GM18517 (cell line): ENCODE results near the gene LAMTOR2.

Experiments
- ATAC-seq: cut with Tn5 transposase; IDR thresholded peaks from one replicate; pipeline ENCODE4 v1.9.1; 2021; ENCODE audit warnings: mild to moderate bottlenecking, moderate library complexity; ENCODE audit not compliant: unreplicated experiment

The LAMTOR2 gene

DNA sequence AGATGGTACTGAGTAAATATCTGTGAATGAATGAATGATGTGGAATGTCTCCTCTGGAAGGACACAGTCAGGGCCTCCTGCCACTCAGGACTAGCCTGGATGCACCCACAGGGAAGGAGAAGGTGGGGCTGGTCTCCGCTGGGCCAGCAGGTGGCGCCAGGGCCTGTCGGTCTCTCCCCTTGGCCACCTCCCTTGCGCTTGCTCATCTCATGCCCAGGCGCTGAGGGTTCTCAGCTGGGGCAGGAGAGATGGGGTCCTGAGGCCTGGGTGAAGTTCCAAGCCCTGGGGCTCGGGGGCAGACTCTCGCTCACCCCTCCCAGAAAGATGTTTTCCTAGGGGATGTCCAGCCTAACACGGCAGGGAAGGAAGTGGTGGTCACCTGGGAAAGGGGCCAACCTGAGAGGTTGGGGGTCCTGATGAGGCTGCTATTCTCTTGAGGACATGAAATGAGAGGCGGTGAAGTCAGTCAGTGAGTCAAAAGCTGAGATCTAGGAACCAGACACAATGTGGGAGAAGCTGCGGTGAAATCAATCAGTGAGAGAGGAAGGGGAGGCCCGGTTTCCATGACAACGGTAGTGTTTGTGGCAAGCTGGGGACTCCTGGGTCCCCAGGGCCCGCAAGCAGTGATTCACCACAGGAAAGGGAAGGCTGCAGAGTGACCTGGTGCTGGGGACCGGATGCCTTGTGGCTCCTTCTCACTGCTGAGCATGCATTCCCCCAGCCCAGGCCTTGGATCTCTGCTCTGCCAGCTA is 42.2 kb downstream of the LAMTOR2 start:
- ATAC-seq: no peak

DNA sequence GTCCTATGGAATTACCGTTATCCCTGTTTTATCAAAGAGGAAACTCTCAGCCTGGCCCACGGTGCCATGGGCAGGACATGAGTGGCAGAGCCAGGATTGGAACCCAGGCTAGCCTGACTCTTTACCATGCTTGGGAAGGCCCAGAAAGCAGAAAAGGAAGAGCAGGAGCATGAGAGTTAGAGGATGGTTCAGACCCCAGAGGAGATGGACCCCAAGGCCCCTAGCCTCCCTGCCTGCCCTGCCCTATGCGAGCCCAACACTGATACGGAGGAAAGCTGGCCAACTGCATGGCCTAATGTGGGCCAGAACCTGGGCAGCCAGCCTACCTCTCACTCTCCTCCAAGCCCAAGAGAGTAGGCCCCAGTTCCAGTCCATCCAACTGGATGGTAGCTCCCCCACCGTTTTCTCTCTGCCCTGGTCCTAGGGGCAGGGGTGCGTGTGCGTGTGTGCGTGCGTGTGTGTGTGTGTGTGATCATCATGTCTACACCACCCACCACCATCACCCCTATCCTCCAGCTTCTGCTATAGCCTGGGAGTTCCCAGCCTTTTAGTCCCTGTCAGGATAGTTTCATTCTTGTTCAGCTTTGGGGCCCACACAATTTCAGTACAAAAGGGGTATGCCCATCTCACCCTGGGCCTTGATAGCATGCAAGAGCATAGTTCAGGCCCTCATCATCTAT is 43.1 kb downstream of the LAMTOR2 start:
- no peak for ATAC-seq

DNA sequence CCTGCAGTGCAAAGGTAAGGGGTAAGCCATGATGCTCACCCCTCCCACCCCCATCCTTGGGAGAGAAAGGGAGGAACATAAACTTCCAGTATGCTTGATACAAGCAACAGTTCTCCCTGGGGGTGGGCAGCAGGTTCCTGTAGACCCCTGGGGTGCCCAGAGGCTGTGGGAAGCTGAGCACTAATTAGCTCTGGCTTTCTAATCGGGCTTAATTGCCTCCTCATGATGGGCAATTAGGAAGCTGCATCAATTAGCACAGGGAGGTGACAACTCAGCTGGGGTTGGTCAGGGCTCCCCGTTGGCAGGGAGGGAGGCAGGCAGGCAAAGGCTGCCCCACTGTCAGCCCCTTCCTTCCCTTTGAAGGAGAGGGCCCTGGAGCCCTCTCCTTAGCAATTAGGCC is 44.2 kb downstream of the LAMTOR2 start:
- ATAC-seq: no peak

DNA sequence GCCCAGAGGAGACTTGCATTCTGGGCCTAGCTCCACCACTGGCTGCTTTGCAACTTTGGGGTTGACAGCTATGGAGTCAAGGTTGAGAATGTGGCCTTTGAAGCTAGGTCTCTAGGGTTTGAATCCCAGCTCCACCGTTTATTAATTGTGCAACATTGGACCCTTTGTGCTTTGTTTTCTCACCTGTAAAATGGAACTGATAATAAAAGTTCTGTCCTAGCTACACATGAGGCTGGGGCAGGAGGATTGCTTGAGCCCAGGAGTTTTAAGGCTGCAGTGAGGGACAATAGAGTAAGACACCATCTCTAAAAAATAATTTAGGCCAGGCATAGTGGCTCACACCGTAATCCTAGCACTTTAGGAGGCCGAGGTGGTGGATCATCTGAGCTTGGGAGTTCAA is 44.7 kb downstream of the LAMTOR2 start:
- no peak for ATAC-seq

DNA sequence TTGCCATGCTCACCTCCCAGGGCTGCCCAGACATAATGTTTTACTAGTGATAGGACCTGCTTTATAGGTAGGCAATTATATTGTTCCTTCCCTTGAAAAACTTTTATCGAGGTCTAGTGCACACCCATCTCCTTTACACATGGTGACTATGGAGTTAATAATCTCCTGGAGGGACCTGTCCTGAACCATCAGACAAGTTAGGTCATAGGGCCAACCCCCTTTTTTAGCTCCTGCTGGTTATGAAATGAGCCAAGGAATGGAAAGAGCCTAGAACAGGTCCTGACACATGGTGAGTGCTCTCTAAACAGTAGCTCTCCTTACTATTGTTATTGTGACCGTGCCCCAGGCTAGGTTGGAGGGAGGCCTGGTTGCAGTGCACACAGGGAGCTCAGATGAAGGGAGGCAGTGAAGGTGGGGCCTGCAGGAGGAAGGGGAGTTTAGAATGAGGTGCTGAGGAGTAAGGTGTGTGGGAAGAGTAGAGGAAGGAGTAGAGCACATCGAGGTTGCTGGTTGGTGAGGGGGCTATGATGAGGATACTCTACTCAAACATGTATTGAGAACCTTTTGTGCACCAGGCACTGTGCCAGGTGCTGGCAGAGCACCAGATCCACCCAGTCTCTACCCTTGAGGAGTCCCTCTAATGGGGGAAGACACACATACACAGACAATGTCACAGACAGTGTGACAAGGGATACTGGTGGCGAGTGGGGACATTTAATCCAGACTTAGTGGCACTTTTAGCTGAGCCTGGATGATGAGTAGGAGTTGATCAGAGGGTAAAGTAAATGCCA is 45.8 kb downstream of the LAMTOR2 start:
- no peak for ATAC-seq

DNA sequence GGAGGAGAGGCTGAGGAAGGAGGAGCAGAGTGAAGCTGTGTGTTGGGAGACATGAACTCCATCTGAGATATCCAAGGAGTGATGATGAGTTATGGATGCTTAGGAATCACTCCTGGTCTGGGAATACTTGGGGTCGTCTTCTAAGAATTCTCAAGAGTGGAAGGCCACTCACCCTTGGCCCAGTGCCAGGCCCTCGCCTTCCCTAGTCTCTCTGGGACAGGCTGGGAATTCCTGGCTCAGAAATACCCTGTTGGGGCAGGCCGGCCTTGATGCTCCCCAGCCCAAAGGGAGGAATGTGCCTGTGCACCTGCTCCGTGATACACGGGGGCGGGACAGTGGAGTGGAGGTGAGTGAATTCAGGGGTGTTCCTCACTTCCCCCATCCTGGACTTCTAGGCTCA is 47.3 kb downstream of the LAMTOR2 start:
- no peak for ATAC-seq

DNA sequence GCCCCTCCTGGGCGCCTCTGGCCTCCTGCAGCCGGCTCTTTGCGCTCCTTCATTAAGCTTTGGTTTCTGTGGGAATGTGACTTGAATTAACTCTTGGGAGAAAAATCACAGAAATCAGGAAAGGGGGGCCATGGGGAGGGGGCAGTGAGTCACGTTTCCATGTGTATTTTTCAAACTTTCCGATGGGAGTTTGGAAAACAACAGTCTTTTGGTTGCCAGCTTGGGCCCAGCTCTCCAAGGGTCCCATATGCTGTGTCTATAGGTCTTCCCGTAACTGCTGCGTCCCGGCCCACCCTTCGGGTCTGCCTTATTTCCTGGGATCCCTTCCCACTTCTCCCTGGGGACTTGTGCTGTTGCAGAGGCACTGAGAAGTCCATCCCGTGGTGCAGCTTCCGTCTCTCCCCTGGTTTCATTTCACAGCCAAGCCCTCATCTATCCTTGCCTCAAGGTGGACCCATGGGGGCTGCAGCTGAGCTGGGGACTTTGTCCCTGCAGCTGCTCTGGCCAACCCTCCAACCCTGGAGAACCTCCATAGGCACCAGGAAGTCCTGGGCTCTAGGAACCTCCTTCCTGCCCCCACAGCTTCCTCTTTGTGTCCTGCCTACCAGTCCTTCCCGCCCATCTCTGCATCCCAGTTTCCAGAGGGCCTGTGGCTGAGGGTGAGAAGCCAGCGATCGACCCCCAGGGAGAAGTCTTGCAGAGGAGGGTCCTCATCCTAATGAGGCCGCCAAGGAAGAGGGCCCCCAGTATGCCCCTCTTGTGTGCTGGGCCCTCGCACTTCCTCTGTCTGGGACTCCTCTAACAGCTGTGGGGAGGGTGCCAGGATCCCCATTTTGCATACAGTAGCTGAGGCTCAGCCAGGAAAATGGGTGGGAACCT is 48.3 kb downstream of the LAMTOR2 start:
- ATAC-seq: no peak

DNA sequence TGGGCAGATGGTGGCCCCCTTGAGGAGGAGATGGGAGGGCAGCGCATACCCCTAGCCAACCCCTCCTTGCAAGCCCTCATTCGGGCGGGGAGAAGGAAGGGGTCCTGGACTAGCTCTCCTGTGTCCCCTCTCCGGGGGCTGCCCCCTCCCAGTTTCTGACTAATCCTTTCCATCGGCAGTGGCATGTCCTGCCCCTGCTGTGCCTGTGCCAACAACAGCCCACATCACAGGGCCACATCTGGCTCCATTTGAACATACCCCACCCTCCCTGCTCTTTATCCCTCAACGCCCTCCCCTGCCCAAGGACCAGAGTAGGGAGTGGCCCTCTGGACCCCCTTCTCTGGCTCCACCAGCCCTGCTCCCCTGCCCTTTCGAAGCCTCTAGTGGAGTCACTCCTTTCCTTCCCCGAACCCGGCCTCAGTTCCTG is 49.0 kb downstream of the LAMTOR2 start:
- no peak for ATAC-seq

DNA sequence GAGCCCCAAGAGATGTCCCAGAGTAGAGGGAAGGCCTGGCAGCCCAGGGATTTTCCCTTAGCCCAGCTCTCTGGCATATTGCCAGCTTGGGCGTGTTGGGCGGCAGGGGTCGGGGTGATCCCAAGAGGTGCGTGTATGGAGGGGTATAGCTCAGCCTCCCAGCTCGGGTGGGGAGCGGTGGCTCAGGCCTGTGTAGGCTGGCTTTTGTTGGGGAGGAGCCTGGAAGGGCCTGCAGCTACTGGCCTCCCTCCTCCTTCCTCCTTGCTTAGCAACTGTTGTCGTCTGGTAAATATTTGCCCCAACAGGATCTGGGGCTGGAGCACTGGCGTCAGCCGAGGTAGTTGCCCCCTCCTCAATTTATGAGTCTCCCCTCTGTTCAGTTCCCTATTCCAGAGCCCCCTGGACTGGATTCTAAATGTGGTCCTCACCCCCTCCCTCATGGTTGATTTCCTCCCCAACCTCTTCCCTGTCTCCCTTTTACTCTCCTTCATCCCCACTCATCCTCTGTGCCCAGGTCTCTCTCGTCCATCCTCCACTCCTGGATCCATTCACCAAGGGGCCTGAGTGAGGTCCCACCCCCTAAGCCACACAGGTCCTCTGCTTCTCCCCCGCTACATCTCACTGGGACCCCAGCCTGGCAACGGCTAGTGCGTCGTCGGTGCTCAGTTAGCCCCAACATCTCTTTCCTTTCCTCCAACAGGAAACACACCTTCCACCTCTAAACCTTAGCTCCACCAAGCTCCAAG is 49.7 kb downstream of the LAMTOR2 start:
- no peak for ATAC-seq

DNA sequence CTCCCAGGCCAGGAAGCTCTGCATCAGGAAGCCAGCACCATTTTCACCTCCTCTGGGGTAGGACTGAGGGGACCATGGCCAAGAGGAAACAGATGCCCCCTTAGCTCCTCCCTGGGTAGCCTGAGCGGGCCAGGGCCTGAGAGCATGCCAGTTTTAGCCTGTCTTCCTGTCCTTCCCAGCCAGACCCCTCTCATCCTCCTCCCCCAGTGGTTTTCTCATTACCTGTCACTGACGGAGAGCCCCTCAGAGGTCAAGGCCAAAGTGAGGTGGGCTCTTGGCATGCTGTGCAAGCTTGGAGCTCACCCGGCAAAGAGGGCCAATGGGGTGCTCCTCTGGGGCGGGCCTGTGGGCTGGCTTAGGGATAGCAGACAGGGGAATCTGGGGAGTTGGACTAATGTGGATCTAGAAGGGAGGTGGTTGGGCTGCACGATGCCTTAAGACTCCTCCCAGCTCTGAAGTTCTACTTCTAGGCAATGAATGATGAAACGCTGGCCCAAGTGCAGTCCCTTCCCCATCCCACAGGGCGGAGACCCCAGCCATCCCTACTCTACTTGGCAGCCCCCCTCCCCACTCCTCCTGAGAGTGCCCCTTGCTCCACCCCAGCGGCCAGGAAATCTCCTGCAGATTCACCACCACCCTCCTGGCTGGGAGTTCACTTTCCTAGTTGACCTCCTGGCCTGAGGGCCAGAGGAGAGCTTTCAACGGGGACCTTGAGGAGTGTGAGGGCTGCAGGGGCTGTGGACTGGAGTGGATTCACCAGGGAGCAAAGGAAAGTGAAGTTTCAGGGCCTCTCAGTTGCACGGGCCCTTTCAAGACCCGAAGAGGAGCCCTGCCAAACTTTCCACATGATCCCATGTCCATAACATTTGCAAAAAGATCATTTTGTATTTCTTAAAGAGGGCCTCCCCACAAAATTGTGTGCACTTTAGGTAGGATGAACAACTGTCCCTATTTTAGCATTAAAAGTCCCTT is 50.6 kb downstream of the LAMTOR2 start:
- no peak for ATAC-seq

DNA sequence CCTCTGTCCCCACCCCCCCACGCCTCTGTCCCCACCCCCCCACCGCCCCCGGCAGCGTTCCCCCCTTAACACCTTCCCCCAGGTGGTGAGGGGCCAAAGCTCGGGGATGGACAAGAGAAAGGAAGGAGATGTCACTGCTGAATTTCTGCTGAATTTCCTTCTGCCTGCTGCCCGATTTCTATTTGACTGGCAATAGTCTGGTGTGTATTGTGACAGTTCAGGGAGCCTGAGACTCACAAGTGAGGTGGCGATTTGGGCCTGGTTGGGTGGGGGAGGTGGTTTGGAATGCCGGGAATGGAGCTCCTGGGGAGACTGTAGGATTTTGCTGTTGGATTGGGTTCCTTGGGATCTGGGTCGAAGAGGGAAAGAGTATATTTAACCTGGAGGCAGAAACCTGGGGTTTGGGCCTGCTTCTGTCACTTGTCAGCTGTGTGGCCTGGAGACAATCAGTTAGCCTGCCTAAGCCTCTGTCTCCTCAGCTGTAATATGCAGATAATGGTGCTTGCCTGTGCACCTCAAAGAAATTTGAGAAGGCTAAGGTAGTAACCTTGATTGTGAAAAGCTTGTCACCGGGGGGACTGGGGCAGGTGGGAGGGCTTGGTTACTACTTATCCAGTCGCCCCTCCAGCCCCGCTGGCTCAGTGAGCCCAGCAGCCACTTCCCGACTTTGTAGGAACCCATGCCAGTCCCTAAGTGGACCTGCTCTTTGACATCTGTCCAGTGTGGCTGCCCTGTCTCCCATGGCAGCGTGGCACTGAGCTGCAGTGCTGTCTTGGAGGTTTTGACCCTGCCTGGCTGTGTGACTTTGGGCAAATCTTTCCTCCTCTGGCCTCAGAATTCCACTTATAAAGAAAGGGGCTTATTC is 52.3 kb downstream of the LAMTOR2 start:
- peak; percentile 8 for ATAC-seq

DNA sequence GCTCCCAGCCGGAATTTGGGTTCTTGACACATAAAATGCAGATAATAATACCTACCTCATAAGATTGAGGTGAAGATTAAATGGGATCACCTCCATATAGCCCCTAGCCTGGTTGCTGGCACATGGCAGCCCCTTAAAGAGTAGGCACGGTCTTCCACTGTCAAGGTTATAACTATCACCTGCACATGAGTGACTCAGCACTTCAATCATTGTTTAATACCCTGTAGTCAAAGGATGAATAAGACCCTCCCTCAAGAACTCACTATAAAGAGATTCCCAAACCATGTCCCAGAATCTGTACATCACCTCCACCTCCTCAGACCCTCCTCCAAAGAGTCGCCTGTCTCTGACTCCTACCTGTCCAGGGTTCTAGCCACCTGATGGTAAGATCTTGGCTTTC is 53.5 kb downstream of the LAMTOR2 start:
- no peak for ATAC-seq
